H9 (cell line): ENCODE data around the gene OR10G2. TPM values are rescaled to one million over a fixed set of nuclear protein-coding genes. Genes with fewer than 3 reads are reported as not detected.

ENCODE experiments used
- DNase-seq: peaks from one replicate; pipeline ENCODE4 v3.0.0-alpha.2; 2017
- H2AFZ ChIP-seq: one replicate; pipeline ENCODE4 v1.6.1; 2013; ENCODE audit warnings: mild to moderate bottlenecking, low read length, control low read depth, moderate library complexity
- H2AK5ac ChIP-seq: 2 replicates; pipeline ENCODE4 v1.6.1; 2013; ENCODE audit warnings: low read length, control low read depth, mixed read lengths; ENCODE audit not compliant: insufficient read length
- H2BK120ac ChIP-seq: one replicate; pipeline ENCODE4 v1.6.1; 2013; ENCODE audit warnings: low read depth, mild to moderate bottlenecking, low read length, control low read depth, inconsistent platforms; ENCODE audit not compliant: poor library complexity, severe bottlenecking
- H2BK12ac ChIP-seq: 2 replicates; pipeline ENCODE4 v1.6.1; 2013; ENCODE audit warnings: low read length, control low read depth, mixed read lengths, low read depth; ENCODE audit not compliant: insufficient read length
- H2BK15ac ChIP-seq: 2 replicates; pipeline ENCODE4 v1.6.1; 2013; ENCODE audit warnings: low read depth, low read length, control low read depth
- H2BK20ac ChIP-seq: one replicate; pipeline ENCODE4 v1.6.1; 2013; ENCODE audit warnings: low read depth, mild to moderate bottlenecking, low read length, control low read depth, inconsistent platforms; ENCODE audit not compliant: poor library complexity, severe bottlenecking
- H2BK5ac ChIP-seq: 2 replicates; pipeline ENCODE4 v1.6.1; 2013; ENCODE audit warnings: low read length, control low read depth, mixed read lengths; ENCODE audit not compliant: insufficient read length
- H3K14ac ChIP-seq: 2 replicates; pipeline ENCODE4 v1.6.1; 2013; ENCODE audit warnings: low read length, control low read depth; ENCODE audit not compliant: insufficient read depth
- H3K18ac ChIP-seq: 2 replicates; pipeline ENCODE4 v1.6.1; 2013; ENCODE audit warnings: low read depth, mild to moderate bottlenecking, mixed read lengths, low read length, control low read depth; ENCODE audit not compliant: insufficient read length
- H3K23ac ChIP-seq: 2 replicates; pipeline ENCODE4 v1.6.1; 2013; ENCODE audit warnings: low read length, control low read depth, mixed read lengths, low read depth; ENCODE audit not compliant: insufficient read length
- H3K23me2 ChIP-seq: 2 replicates; pipeline ENCODE4 v1.6.1; 2013; ENCODE audit warnings: low read depth, mild to moderate bottlenecking, mixed read lengths, low read length, control low read depth; ENCODE audit not compliant: insufficient read length, poor library complexity, severe bottlenecking
- H3K27ac ChIP-seq: 2 replicates; pipeline ENCODE4 v1.5.1; 2013; ENCODE audit warnings: low read length, control low read depth, mixed read lengths, low read depth; ENCODE audit not compliant: insufficient read length
- H3K27me3 ChIP-seq: 2 replicates; pipeline ENCODE4 v1.6.1; 2013; ENCODE audit warnings: low read length, control low read depth, inconsistent platforms; ENCODE audit not compliant: insufficient read depth
- H3K4ac ChIP-seq: 2 replicates; pipeline ENCODE4 v1.6.1; 2013; ENCODE audit warnings: low read depth, mild to moderate bottlenecking, control low read depth, inconsistent platforms, low read length, moderate library complexity
- H3K4me1 ChIP-seq: 2 replicates; pipeline ENCODE4 v1.6.1; 2013; ENCODE audit warnings: low read length, control low read depth, inconsistent platforms; ENCODE audit not compliant: insufficient read depth
- H3K4me2 ChIP-seq: 2 replicates; pipeline ENCODE4 v1.6.1; 2013; ENCODE audit warnings: low read length, control low read depth, mixed read lengths; ENCODE audit not compliant: insufficient read length, insufficient read depth
- H3K56ac ChIP-seq: 2 replicates; pipeline ENCODE4 v1.6.1; 2013; ENCODE audit warnings: low read depth, mild to moderate bottlenecking, mixed read lengths, low read length, control low read depth; ENCODE audit not compliant: insufficient read length
- H3K79me1 ChIP-seq: 2 replicates; pipeline ENCODE4 v1.6.1; 2013; ENCODE audit warnings: low read depth, mild to moderate bottlenecking, moderate library complexity, low read length, control low read depth, inconsistent platforms; ENCODE audit not compliant: insufficient read depth, poor library complexity, severe bottlenecking
- H3K79me2 ChIP-seq: 2 replicates; pipeline ENCODE4 v1.6.1; 2013; ENCODE audit warnings: low read length, control low read depth, inconsistent platforms; ENCODE audit not compliant: insufficient read depth
- H3K9ac ChIP-seq: 2 replicates; pipeline ENCODE4 v1.6.1; 2013; ENCODE audit warnings: low read length, control low read depth, mixed read lengths; ENCODE audit not compliant: insufficient read length; ENCODE audit errors: extremely low read depth
- H3K9me3 ChIP-seq: one replicate; pipeline ENCODE4 v1.6.1; 2013; ENCODE audit warnings: low read depth, low read length, inconsistent platforms; ENCODE audit not compliant: control insufficient read depth
- H3T11ph ChIP-seq: one replicate; pipeline ENCODE4 v1.6.1; 2013; ENCODE audit warnings: mild to moderate bottlenecking, low read length, control low read depth, inconsistent platforms
- H4K20me1 ChIP-seq: one replicate; pipeline ENCODE4 v1.6.1; 2013; ENCODE audit not compliant: control insufficient read depth, insufficient read length, insufficient read depth
- H4K5ac ChIP-seq: 2 replicates; pipeline ENCODE4 v1.6.1; 2013; ENCODE audit warnings: low read depth, mild to moderate bottlenecking, mixed read lengths, low read length, control low read depth; ENCODE audit not compliant: insufficient read length
- H4K8ac ChIP-seq: replicated peaks from 2 replicates; pipeline ENCODE4 v1.6.1; 2013; ENCODE audit warnings: low read length, control low read depth, mixed read lengths, low read depth; ENCODE audit not compliant: insufficient read length
- H4K91ac ChIP-seq: 2 replicates; pipeline ENCODE4 v1.6.1; 2013; ENCODE audit warnings: low read depth, mild to moderate bottlenecking, moderate library complexity, mixed read lengths, low read length, control low read depth; ENCODE audit not compliant: insufficient read length
- H3K27ac Mint-ChIP-seq, 3 experiments: 2 replicates in 2 of 3; 3 replicates in 1 of 3; pipeline ENCODE4 v1.8.0; 2020 to 2021; ENCODE audit warnings: mixed read lengths in 3 of 3, mild to moderate bottlenecking in 1 of 3, moderate library complexity in 1 of 3
- H3K27me3 Mint-ChIP-seq: 2 replicates; pipeline ENCODE4 v1.8.0; 2021; ENCODE audit warnings: low read depth, mild to moderate bottlenecking, moderate library complexity, mixed read lengths
- H3K36me3 Mint-ChIP-seq, 3 experiments: 2 replicates in 2 of 3; 3 replicates in 1 of 3; pipeline ENCODE4 v1.8.0; 2020 to 2021; ENCODE audit warnings: low read depth in 3 of 3, mixed read lengths in 3 of 3; ENCODE audit not compliant: insufficient read depth in 1 of 3
- H3K4me1 Mint-ChIP-seq, 2 experiments: 2 replicates each; pipeline ENCODE4 v1.8.0; 2020; ENCODE audit warnings: mixed read lengths in 2 of 2
- H3K4me3 Mint-ChIP-seq, 2 experiments: 2 replicates in 1 of 2; 3 replicates in 1 of 2; pipeline ENCODE4 v1.8.0; 2020 to 2021; ENCODE audit warnings: mild to moderate bottlenecking in 2 of 2, mixed read lengths in 2 of 2, moderate library complexity in 1 of 2
- H3K9me3 Mint-ChIP-seq, 2 experiments: 2 replicates in 1 of 2; 3 replicates in 1 of 2; pipeline ENCODE4 v1.8.0; 2020; ENCODE audit warnings: mild to moderate bottlenecking in 2 of 2, mixed read lengths in 2 of 2, moderate library complexity in 1 of 2
- WGBS: extraction: QIAGEN DNeasy Blood & Tissue Kit; methylation state at CpG from one replicate; pipeline ENCODE4 v1.1.7; 2013; ENCODE audit warnings: missing lambda C conversion rate, low lambda C conversion rate, mixed read lengths; ENCODE audit not compliant: insufficient read length; ENCODE audit errors: extremely low coverage; 5-methylcytosine and 5-hydroxymethylcytosine counted together
- total RNA-seq: library from RNA; stranded (reverse); gene quantifications from 2 replicates; pipeline ENCODE4 v1.2.1, GENCODE V29; 2021
- TF ChIP-seq, protein P1 (sequence below): fragments of 200-600 bp; sonication (generic); conservative IDR thresholded peaks from 3 replicates; pipeline ENCODE4 v1.8.0; 2021; ENCODE audit warnings: antibody characterized with exemption, mild to moderate bottlenecking

The OR10G2 gene
- total RNA-seq, 1 experiment from 2014 or later, result not detected

GRCh38 chr14:21672116-21672515 is 37.4 kb upstream of the OR10G2 start:
- no peaks in the 10 kb centered on the region for H3K79me1 ChIP-seq
- Mint-ChIP-seq H3K36me3 (no peaks in the 10 kb centered on the region), H3K27ac (no peak overlapping the region), H3K4me1 (no peaks in the 10 kb centered on the region), H3K4me3 (no peak overlapping the region), H3K27me3 (peaks cover 6% of the 10 kb centered on the region), H3K9me3 (peaks cover 5 to 13% of the 10 kb centered on the region in 2 experiments; a peak in 4 of 5 replicates)
- H2AFZ ChIP-seq, result no peak overlapping the region
- no CpG with 5 or more reads among the region's 1 CpG for WGBS
- no peak overlapping the region for H3K23ac ChIP-seq
- no peak overlapping the region for H3T11ph ChIP-seq
- no peak overlapping the region for H3K18ac ChIP-seq
- H3K4ac ChIP-seq, result no peak overlapping the region
- TF ChIP-seq, protein P1, sequence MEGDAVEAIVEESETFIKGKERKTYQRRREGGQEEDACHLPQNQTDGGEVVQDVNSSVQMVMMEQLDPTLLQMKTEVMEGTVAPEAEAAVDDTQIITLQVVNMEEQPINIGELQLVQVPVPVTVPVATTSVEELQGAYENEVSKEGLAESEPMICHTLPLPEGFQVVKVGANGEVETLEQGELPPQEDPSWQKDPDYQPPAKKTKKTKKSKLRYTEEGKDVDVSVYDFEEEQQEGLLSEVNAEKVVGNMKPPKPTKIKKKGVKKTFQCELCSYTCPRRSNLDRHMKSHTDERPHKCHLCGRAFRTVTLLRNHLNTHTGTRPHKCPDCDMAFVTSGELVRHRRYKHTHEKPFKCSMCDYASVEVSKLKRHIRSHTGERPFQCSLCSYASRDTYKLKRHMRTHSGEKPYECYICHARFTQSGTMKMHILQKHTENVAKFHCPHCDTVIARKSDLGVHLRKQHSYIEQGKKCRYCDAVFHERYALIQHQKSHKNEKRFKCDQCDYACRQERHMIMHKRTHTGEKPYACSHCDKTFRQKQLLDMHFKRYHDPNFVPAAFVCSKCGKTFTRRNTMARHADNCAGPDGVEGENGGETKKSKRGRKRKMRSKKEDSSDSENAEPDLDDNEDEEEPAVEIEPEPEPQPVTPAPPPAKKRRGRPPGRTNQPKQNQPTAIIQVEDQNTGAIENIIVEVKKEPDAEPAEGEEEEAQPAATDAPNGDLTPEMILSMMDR, result no peak
- H3K14ac ChIP-seq, result no peak overlapping the region
- no peak overlapping the region for H3K56ac ChIP-seq
- H3K4me1 ChIP-seq, result no peaks in the 10 kb centered on the region
- H2BK15ac ChIP-seq, result no peak overlapping the region
- H3K79me2 ChIP-seq, result no peaks in the 10 kb centered on the region
- H4K8ac ChIP-seq, result no peak overlapping the region
- H2AK5ac ChIP-seq, result no peak overlapping the region
- H3K23me2 ChIP-seq, result no peaks in the 10 kb centered on the region
- H2BK120ac ChIP-seq, result no peak overlapping the region
- no peaks in the 10 kb centered on the region for H3K9me3 ChIP-seq
- no peak overlapping the region for H2BK5ac ChIP-seq
- no peaks in the 10 kb centered on the region for H3K27me3 ChIP-seq
- H2BK20ac ChIP-seq, result no peak overlapping the region
- H3K4me2 ChIP-seq, result no peak overlapping the region
- no peak overlapping the region for H3K27ac ChIP-seq
- no peak for DNase-seq
- no peak overlapping the region for H3K9ac ChIP-seq
- no peaks in the 10 kb centered on the region for H4K20me1 ChIP-seq
- no peak overlapping the region for H4K91ac ChIP-seq
- no peak overlapping the region for H2BK12ac ChIP-seq
- H4K5ac ChIP-seq, result no peak overlapping the region
